ENCODE measurements around the gene EXOC1L.

- TF ChIP-seq CTCF (optimal IDR thresholded peaks at IDR 0.05 in 1 of 3, IDR thresholded peaks at IDR 0.05 in 1 of 3, conservative IDR thresholded peaks at IDR 0.05 in 1 of 3; ENCODE audit: extremely low read depth in 1 of 3, insufficient read depth in 2 of 3, low read length in 3 of 3) (no peak), EZH2 (IDR thresholded peaks at IDR 0.05; ENCODE audit: low read length) (no peak)
These were observed 61.2 kb downstream of the EXOC1L start for GRCh38 chr4:55880652-55881280.

Measured in keratinocyte (primary cell).